ENCODE results near the gene OSBP. TPM values are rescaled to one million over a fixed set of nuclear protein-coding genes. Genes with fewer than 3 reads are reported as not detected.

OSBP gene
- total and polyA plus RNA-seq, 9 of the 15 experiments (the other 6 are each of a cell fraction or from before 2014, with no cell fraction given) = 11.7 to 49.0 (median 28.7) TPM

DNA sequence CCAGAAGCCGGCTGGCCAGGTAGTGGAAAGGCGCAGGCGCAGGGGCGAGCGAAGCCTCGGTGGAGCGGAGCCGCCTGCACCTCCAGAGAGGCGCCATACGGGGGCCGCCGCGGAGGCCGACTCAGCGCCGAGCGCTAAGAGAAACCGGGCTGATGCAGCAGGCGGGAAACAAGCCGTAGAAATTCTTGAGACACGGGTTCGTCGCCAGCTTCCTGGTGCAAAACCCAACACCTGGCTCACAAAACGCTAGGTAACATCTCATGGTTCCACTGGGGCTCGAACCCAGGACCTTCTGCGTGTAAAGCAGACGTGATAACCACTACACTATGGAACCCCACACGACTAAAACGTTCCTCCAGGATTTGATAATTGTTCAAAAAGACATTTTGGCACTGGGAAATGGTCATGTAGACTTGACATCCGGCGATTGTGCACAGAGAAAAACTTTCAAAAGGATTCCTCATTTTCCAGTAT is 65.2 kb downstream of the OSBP start (continued):
- TF ChIP-seq RCOR1 (IDR thresholded peaks at IDR 0.05; ENCODE audit: borderline replicate concordance in 1 of 2, low read depth in 2 of 2, low read length in 2 of 2) (peak in 1 of 2 experiments; percentile 86; a peak in 3 of 4 replicates), ZNF644 (tag; IDR thresholded peaks at IDR 0.05; ENCODE audit: low read depth) (0 out of 2 replicates have a peak, but pooled peaks have one; percentile 46), BCOR (IDR thresholded peaks at IDR 0.05) (peak; percentile 59; the same call in 1 of the 2 replicates), KDM4B (IDR thresholded peaks at IDR 0.05; ENCODE audit: borderline replicate concordance in 2 of 2, low read depth in 1 of 2) (peak in 1 of 2 experiments; percentile 66; a peak in 1 of 4 replicates), CXXC5 (CRISPR knock-in tag; IDR thresholded peaks at IDR 0.05) (peak; percentile 80), MCM2 (IDR thresholded peaks at IDR 0.05; ENCODE audit: low read depth) (no peak), XRCC5 (IDR thresholded peaks at IDR 0.05; ENCODE audit: low read depth, low read length) (peak; percentile 86), TAF15 (IDR thresholded peaks at IDR 0.05; ENCODE audit: low read depth, low read length) (no peak), ZNF57 (CRISPR knock-in tag; IDR thresholded peaks at IDR 0.05) (no peak), FUS (optimal IDR thresholded peaks at IDR 0.05; ENCODE audit: low read depth, low read length) (no peak), ZNF212 (CRISPR knock-in tag; IDR thresholded peaks at IDR 0.05) (no peak), CREBBP (IDR thresholded peaks at IDR 0.05; ENCODE audit: low read depth, low read length) (no peak), BHLHE40 (IDR thresholded peaks at IDR 0.05; ENCODE audit: low read length) (0 out of 2 replicates have a peak, but pooled peaks have one; percentile 30), ZNF121 (CRISPR knock-in tag; conservative IDR thresholded peaks at IDR 0.05) (no peak), STAT6 (CRISPR knock-in tag; IDR thresholded peaks at IDR 0.05) (no peak), NCOA6 (IDR thresholded peaks at IDR 0.05) (no peak), FOXM1 (IDR thresholded peaks at IDR 0.05; ENCODE audit: low read depth) (0 out of 2 replicates have a peak, but pooled peaks have one; percentile 11), FOXM1 (CRISPR knock-in tag; IDR thresholded peaks at IDR 0.05; ENCODE audit: low read depth) (no peak), POU5F1 (IDR thresholded peaks at IDR 0.05; ENCODE audit: borderline replicate concordance, low read depth, low read length, partially characterized antibody) (peak; percentile 46), DNMT1 (IDR thresholded peaks at IDR 0.05) (no peak), ZNF511 (CRISPR knock-in tag; IDR thresholded peaks at IDR 0.05) (peak; percentile 79), MCM7 (IDR thresholded peaks at IDR 0.05) (no peak), ZNF583 (CRISPR knock-in tag; IDR thresholded peaks at IDR 0.05) (no peak)
- TF ChIP-seq, protein P1, sequence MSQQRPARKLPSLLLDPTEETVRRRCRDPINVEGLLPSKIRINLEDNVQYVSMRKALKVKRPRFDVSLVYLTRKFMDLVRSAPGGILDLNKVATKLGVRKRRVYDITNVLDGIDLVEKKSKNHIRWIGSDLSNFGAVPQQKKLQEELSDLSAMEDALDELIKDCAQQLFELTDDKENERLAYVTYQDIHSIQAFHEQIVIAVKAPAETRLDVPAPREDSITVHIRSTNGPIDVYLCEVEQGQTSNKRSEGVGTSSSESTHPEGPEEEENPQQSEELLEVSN (IDR thresholded peaks at IDR 0.05; ENCODE audit: borderline replicate concordance in 1 of 2, extremely low read depth in 1 of 2, insufficient read depth in 1 of 2, insufficient read length in 1 of 2, low read depth in 1 of 2, low read length in 1 of 2, poor library complexity in 1 of 2, severe bottlenecking in 1 of 2) = peak; percentile 93 to 97
- TF ChIP-seq, protein P2, sequence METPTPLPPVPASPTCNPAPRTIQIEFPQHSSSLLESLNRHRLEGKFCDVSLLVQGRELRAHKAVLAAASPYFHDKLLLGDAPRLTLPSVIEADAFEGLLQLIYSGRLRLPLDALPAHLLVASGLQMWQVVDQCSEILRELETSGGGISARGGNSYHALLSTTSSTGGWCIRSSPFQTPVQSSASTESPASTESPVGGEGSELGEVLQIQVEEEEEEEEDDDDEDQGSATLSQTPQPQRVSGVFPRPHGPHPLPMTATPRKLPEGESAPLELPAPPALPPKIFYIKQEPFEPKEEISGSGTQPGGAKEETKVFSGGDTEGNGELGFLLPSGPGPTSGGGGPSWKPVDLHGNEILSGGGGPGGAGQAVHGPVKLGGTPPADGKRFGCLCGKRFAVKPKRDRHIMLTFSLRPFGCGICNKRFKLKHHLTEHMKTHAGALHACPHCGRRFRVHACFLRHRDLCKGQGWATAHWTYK (CRISPR knock-in tag; IDR thresholded peaks at IDR 0.05) = no peak; the same call in 1 of the 2 replicates

Data from K562 (cell line).